Retinal pigment epithelial cell (primary cell): ENCODE data around the gene AMZ1.

Experiments
- DNase-seq: peaks from one replicate; pipeline ENCODE4 v3.0.0-alpha.2; 2010; ENCODE audit warnings: low read depth
- H3K4me3 ChIP-seq: 2 replicates; pipeline ENCODE4 v1.5.1; 2011; ENCODE audit warnings: mild to moderate bottlenecking, low read length, control low read depth, moderate library complexity
- CTCF ChIP-seq: conservative IDR thresholded peaks from 2 replicates; pipeline ENCODE4 v1.5.1; 2011; ENCODE audit warnings: low read depth, low read length, control low read depth, inconsistent platforms

The AMZ1 gene

GRCh38 chr7:2761131-2761624, 73.2 kb downstream of the AMZ1 start:
- no peak overlapping the region for H3K4me3 ChIP-seq
- no peak for DNase-seq
- TF ChIP-seq CTCF = no peak

- TF ChIP-seq CTCF = no peak
- no peak overlapping the region for H3K4me3 ChIP-seq
These were observed 73.9 kb downstream of the AMZ1 start for GRCh38 chr7:2761801-2762497.

GRCh38 chr7:2763597-2763996, 75.6 kb downstream of the AMZ1 start:
- no peak for TF ChIP-seq CTCF
- H3K4me3 ChIP-seq = no peak overlapping the region
- no peak for DNase-seq

More at GRCh38 chr7:2761801-2762497, 73.9 kb downstream of the AMZ1 start:
- no peak for DNase-seq

- H3K4me3 ChIP-seq = no peak overlapping the region
- no peak for DNase-seq
- TF ChIP-seq CTCF = no peak
These were observed 76.6 kb downstream of the AMZ1 start for GRCh38 chr7:2764621-2765020.
